Rectal smooth muscle tissue (tissue), 1 donor: Measurements from ENCODE around the gene GMPR2.

Experiments
- H3K27ac ChIP-seq: one replicate; pipeline ENCODE4 v1.7.0; 2013; ENCODE audit warnings: low read depth, low read length, inconsistent platforms
- H3K27me3 ChIP-seq: one replicate; pipeline ENCODE4 v1.7.0; 2013; ENCODE audit warnings: low read length; ENCODE audit not compliant: control insufficient read depth, insufficient read depth
- H3K36me3 ChIP-seq: one replicate; pipeline ENCODE4 v1.7.0; 2013; ENCODE audit warnings: low read length; ENCODE audit not compliant: control insufficient read depth, insufficient read depth
- H3K4me1 ChIP-seq: one replicate; pipeline ENCODE4 v1.7.0; 2013; ENCODE audit warnings: low read length; ENCODE audit not compliant: control insufficient read depth, insufficient read depth
- H3K4me3 ChIP-seq: one replicate; pipeline ENCODE4 v1.7.0; 2013; ENCODE audit warnings: low read length
- H3K9ac ChIP-seq: one replicate; pipeline ENCODE4 v1.7.0; 2013; ENCODE audit warnings: low read length

The GMPR2 gene

GRCh38 chr14:24232645-24233537 is at the start of gene GMPR2:
Gene GMPR2, plus strand, starts transcription at chr14:24232929. Its CDS starts 325 bp downstream, at chr14:24233254.
- H3K4me1 ChIP-seq, result peaks cover 13% of the 10 kb centered on the region
- H3K27ac ChIP-seq, result peak within 1 kb of the TSS; percentile 93

DNA sequence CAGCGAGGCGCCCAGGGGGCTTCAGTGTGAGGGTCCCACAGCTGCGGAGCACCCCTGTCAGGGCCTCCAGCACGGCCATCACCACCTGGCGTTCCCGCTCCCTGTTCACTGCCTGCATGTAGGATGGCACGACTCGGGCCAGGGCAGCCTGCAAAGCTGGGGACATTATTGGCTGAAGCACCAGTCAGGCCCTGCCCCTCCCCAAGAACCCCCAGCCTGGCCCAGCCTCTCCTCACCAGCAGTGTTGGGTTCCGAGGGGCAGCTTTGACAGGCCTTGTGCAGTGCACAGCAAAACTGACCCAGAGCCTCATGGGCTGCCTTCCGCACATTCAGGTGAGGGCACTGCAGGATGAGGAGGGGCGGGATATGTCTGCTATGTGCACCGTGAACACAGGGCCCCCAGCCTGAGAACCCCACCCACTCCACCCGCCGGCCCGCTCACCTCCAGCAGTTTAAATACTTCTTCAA is 49.7 kb upstream of the GMPR2 start:
- no peak overlapping the region for H3K27ac ChIP-seq
- H3K36me3 ChIP-seq, result peaks cover 38% of the 10 kb centered on the region
- H3K9ac ChIP-seq, result no peak overlapping the region
- H3K27me3 ChIP-seq, result no peaks in the 10 kb centered on the region
- H3K4me3 ChIP-seq, result no peak overlapping the region
- peaks cover 22% of the 10 kb centered on the region for H3K4me1 ChIP-seq

More at GRCh38 chr14:24232645-24233537, at the start of gene GMPR2:
- H3K36me3 ChIP-seq, result peaks cover 9% of the 10 kb centered on the region
- no peaks in the 10 kb centered on the region for H3K27me3 ChIP-seq
- peak within 1 kb of the TSS; percentile 91 for H3K4me3 ChIP-seq
- peak within 1 kb of the TSS; percentile 84 for H3K9ac ChIP-seq

DNA sequence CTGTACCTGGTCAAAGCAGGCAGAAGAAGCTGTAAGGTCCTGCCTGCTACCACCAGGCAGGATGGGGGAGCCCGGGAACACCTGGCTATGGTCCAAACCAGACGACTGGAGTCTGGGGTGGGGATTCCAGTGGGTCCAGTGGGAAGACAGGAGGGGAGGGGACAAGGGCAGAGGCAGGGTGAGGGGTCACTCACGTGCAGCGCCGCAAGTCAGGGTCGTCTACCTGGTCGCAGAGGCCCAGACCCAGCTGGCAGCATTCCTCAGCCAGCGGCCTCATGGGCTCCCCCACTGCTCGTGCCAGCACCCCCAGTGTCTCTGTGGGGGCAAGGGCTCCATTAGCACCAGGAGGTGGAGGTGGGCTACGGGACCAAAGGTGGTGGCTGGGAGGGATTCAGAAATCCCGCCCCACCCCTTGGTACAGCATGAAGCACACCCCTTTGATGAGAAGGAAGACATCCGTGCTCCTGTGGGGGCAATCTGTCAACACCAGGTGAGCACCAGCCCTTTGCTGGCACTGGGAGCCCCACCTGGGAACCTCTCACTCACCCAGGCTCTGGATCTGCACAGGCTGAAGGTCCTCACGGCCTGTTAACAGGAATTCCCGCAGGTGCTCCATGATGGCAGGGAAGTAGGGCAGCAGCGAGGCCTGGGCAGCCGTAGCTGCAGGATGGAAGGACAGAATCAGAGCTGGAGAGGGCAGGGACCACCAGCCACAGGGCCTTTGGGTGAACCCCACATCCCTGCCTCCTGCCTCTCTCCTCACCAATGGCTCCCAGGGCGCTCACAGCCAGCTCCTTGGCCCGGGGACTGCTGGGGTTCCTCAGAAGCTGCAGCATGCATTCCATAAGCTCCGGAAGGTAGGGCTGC is 48.4 kb upstream of the GMPR2 start:
- Histone ChIP-seq H3K36me3 (peaks cover 35% of the 10 kb centered on the region), H3K27ac (no peak overlapping the region)

DNA sequence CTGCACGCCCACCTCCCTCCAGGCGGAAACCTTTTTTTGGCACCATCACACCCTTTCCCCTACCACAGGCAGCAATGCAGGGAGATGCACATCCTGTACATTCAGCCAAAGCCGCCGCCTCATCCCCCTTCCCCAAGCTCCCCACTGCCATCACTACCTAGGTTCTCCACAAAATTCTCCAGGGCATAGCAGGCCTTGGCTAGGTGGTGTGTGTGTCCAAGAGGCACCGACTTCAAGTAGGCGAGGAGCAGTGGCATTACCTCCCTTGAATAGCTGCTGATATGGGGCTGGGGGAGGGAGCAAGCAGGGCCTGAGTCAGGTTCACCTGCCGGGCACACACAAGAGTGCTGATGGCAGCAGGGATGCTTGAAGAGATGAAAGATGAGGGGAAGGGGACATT is 47.7 kb upstream of the GMPR2 start:
- Histone ChIP-seq H3K9ac (no peak overlapping the region), H3K4me1 (peaks cover 13% of the 10 kb centered on the region), H3K27me3 (no peaks in the 10 kb centered on the region), H3K36me3 (peaks cover 31% of the 10 kb centered on the region), H3K27ac (no peak overlapping the region), H3K4me3 (no peak overlapping the region)

More for the DNA sequence above, 48.4 kb upstream of the GMPR2 start:
- Histone ChIP-seq H3K9ac (no peak overlapping the region), H3K4me3 (no peak overlapping the region), H3K27me3 (no peaks in the 10 kb centered on the region), H3K4me1 (peaks cover 20% of the 10 kb centered on the region)

DNA sequence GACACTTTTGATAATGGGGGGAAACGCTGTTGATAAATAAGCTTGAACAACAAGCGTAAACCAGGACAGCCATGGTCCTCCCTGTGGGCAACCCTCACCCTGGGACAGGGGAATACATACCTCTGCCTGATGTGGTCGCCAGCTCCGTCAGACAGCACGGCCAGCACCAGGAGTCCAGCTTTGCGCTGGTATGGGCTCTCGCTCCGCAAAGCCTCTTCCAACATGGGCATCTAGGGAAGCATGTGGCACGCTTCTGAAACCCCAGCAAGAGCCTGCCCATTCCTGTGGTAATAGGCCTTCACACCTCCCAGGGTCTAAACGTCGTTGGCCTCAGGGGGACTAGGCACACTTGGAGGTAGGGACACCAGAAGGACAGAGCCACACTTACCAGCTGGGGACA is 47.0 kb upstream of the GMPR2 start:
- Histone ChIP-seq H3K27me3 (no peaks in the 10 kb centered on the region), H3K36me3 (peaks cover 30% of the 10 kb centered on the region), H3K27ac (no peak overlapping the region), H3K4me1 (peaks cover 6% of the 10 kb centered on the region), H3K4me3 (no peak overlapping the region), H3K9ac (no peak overlapping the region)

GRCh38 chr14:24186831-24187538 is 45.7 kb upstream of the GMPR2 start:
- Histone ChIP-seq H3K9ac (no peak overlapping the region), H3K4me1 (peaks cover 6% of the 10 kb centered on the region), H3K4me3 (peak overlapping the region; percentile 85), H3K27me3 (no peaks in the 10 kb centered on the region), H3K27ac (no peak overlapping the region), H3K36me3 (peaks cover 27% of the 10 kb centered on the region)

GRCh38 chr14:24187539-24187915 is 45.2 kb upstream of the GMPR2 start:
- no peak overlapping the region for H3K27ac ChIP-seq

DNA sequence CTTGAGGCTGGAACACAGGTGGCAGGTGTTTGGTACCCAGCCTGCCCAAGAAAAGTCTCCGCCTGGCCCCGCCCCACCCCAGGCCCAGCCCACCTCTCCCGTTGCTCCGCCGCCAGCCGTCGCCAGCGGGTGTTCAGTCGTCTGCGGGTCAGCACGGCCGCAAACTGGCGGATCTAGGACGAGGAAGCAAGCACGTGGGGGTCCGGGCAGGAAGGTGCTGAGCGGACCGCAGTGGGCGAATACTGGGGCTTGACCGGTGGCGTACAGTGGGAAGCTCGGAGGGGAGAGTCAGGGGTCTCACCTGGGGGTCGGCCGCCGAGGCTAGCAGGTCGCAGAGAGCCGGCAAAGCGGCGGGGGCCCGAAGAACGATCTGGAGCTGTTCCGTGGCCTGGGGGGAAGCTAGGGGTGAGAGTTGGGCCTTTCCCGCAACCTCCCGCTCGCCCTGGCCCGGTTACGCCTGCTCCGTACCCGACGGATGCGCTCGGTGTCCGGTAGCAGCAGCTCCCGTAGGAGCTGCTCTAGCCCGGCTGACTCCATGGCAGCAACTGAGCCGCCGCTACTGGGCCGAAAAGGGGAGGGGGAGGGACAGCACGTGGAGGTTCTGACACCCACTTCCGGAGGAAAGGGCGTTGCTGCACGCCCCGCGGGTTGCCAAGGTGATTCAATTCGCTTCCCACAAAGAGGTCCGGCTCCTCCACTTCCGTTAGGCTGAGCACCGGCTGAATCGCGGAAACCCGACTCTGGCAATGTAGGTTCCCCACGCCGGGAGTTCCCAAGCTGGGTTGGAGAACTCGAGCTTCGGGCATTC is 44.3 kb upstream of the GMPR2 start, which contains the start of gene IPO4:
IPO4 (minus strand) TSS at position 566 of the 808 bp plus-strand sequence; CDS start at position 537, 29 bp downstream.
- Histone ChIP-seq H3K27ac (peak within 1 kb of the TSS; percentile 45), H3K4me3 (peak within 1 kb of the TSS; percentile 85), H3K9ac (peak within 1 kb of the TSS; percentile 58), H3K36me3 (peaks cover 31% of the 10 kb centered on the region), H3K4me1 (peaks cover 6% of the 10 kb centered on the region), H3K27me3 (no peaks in the 10 kb centered on the region)

More at GRCh38 chr14:24187539-24187915, 45.2 kb upstream of the GMPR2 start:
- Histone ChIP-seq H3K4me3 (peak overlapping the region; percentile 85), H3K36me3 (peaks cover 30% of the 10 kb centered on the region), H3K27me3 (no peaks in the 10 kb centered on the region), H3K9ac (peak overlapping the region; percentile 58), H3K4me1 (peaks cover 6% of the 10 kb centered on the region)

GRCh38 chr14:24189059-24189375 is 43.7 kb upstream of the GMPR2 start:
- Histone ChIP-seq H3K27me3 (no peaks in the 10 kb centered on the region), H3K9ac (no peak overlapping the region), H3K4me3 (no peak overlapping the region), H3K36me3 (peaks cover 30% of the 10 kb centered on the region), H3K27ac (no peak overlapping the region), H3K4me1 (peaks cover 7% of the 10 kb centered on the region)

DNA sequence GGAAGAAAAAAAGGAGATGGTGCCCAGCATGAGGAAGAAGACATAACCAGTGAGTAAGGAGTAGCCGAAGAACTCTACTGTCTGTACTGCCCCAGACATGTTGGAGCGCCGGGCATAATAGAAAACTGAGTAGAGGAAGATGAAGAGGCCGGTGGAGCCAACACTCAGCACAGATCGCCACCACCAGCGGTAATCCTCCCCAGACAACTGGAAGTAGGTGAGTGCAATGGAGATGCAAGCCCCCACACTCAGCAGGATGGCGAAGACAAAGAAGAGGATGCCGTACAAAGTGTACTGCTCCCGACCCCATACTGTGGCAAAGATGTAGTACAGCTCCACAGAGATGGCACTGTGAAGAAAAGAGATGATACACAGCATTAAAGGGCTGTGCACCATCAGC is 43.3 kb upstream of the GMPR2 start:
- no peak overlapping the region for H3K27ac ChIP-seq
- H3K4me3 ChIP-seq, result no peak overlapping the region
- peaks cover 11% of the 10 kb centered on the region for H3K4me1 ChIP-seq
- H3K9ac ChIP-seq, result no peak overlapping the region
- peaks cover 26% of the 10 kb centered on the region for H3K36me3 ChIP-seq
- H3K27me3 ChIP-seq, result no peaks in the 10 kb centered on the region

DNA sequence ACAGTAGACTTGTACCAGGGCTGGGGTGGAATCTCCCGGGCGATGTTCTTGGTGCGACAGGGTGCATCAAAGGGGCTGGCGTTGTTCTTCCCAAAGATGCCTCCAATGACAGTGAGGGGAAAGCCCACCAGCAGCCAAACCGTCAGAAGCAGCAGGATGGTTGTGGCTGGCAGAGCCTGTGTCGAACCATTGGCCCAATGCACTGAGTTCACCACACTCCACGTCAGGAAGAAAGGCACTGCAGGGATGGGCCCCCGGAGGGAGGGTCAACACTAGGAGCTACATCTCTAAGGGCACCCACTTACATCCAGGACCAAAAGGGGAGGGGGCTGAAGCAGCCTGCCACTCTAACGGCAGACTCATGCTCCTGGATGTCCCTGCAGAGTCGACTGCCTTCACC is 42.3 kb upstream of the GMPR2 start:
- Histone ChIP-seq H3K9ac (no peak overlapping the region), H3K27me3 (no peaks in the 10 kb centered on the region), H3K4me3 (no peak overlapping the region), H3K36me3 (peaks cover 21% of the 10 kb centered on the region), H3K27ac (no peak overlapping the region), H3K4me1 (peaks cover 16% of the 10 kb centered on the region)
